Transverse colon (tissue), 4 donors: ENCODE results near the gene TEDC1. TPM values are rescaled to one million over a fixed set of nuclear protein-coding genes. Genes with fewer than 3 reads are reported as not detected.
A peak's percentile ranks its signal among the peaks of the same experiment; 100 is the strongest.

Source experiments
- DNase-seq: peaks from one replicate; pipeline ENCODE4 v3.0.0-alpha.2; 2019
- H3K27ac ChIP-seq, 4 donors: fragments of 200-600 bp; sonication (generic); 2 replicates each; pipeline ENCODE4 v1.5.1; 2016 to 2018; ENCODE audit warnings: inconsistent platforms in 4 of 4
- H3K27me3 ChIP-seq: fragments of 200-600 bp; sonication (generic); 2 replicates; pipeline ENCODE4 v1.5.1; 2017; ENCODE audit warnings: inconsistent platforms
- H3K36me3 ChIP-seq, 4 donors: fragments of 200-600 bp; sonication (generic); 2 replicates each; pipeline ENCODE4 v1.5.1; 2017 to 2019; ENCODE audit warnings: inconsistent platforms in 4 of 4
- H3K4me1 ChIP-seq, 4 donors: fragments of 200-600 bp; sonication (generic); 2 replicates each; pipeline ENCODE4 v1.5.1; 2017 to 2020; ENCODE audit warnings: inconsistent platforms in 4 of 4
- H3K4me3 ChIP-seq, 4 donors: fragments of 200-600 bp; sonication (generic); 1 replicate in 1 of 4; 2 replicates in 3 of 4; pipeline versions ENCODE4 v1.5.1 to v1.6.1; 2017 to 2019; ENCODE audit warnings: inconsistent platforms in 4 of 4
- H3K9me3 ChIP-seq, 2 donors: fragments of 200-600 bp; sonication (generic); 2 replicates each; pipeline ENCODE4 v1.5.1; 2017 to 2019; ENCODE audit warnings: inconsistent platforms in 2 of 2
- CTCF ChIP-seq, 5 experiments: fragments of 200-600 bp in 3 of 5; fragments of 450-650 bp in 2 of 5; sonication (generic) in 3 of 5; IDR thresholded peaks; 1 replicate in 2 of 5; 2 replicates in 3 of 5; pipeline ENCODE4 v1.5.1; 2016 to 2017; ENCODE audit warnings: antibody characterized with exemption in 5 of 5, inconsistent platforms in 3 of 5, mild to moderate bottlenecking in 2 of 5, moderate library complexity in 1 of 5
- EP300 ChIP-seq: sonication (generic); formaldehyde crosslinking; IDR thresholded peaks from one replicate; pipeline ENCODE4 v1.6.1; 2017; ENCODE audit warnings: antibody characterized with exemption, low read depth
- POLR2A ChIP-seq: fragments of 450-650 bp; IDR thresholded peaks from one replicate; pipeline ENCODE4 v1.6.1; 2016; ENCODE audit warnings: antibody characterized with exemption, mild to moderate bottlenecking, moderate library complexity
- POLR2AphosphoS5 ChIP-seq, 3 donors: sonication (generic); formaldehyde crosslinking; IDR thresholded peaks; one replicate each; pipeline ENCODE4 v1.6.1; 2016; ENCODE audit warnings: antibody characterized with exemption in 3 of 3
- WGBS, 2 donors: methylation state at CpG; one replicate each; pipeline ENCODE4 v1.1.5; 2018; ENCODE audit warnings: low coverage in 1 of 2; 5-methylcytosine and 5-hydroxymethylcytosine counted together
- in situ Hi-C, 4 donors: fragments of 200-750 bp; cut with MboI; loops; one replicate each; pipeline versions ENCODE4 v1.15.0 to v1.15.1; 2017; ENCODE audit warnings: low sequenced_read_pairs in 3 of 4, low pct_ligation_motif_present in 1 of 4, low pct_unique_long_range_greater_than_20kb in 1 of 4
- intact Hi-C: fragments of 100-400 bp; cut with DNase I; formaldehyde crosslinking; loops from one replicate; pipeline ENCODE4 v1.15.1; 2023; ENCODE audit warnings: low total_unique reads
- total RNA-seq, 4 donors: library from RNA; depleted of rRNA; stranded (reverse); fragments of >200 nt; gene quantifications; one replicate each; pipeline ENCODE4 v1.1.0, GENCODE V29; 2016

Gene TEDC1
- total RNA-seq, 4 donors from 2014 or later, result 10.8 to 52.9 (median 29.5) TPM

- intact Hi-C loops (no loop called here), in situ Hi-C loops (no loop called here)
- no peak overlapping the region for H3K27ac ChIP-seq
- TF ChIP-seq POLR2AphosphoS5 (IDR thresholded peaks at IDR 0.05) (no peak), CTCF (IDR thresholded peaks at IDR 0.05) (no peak), POLR2A (no peak), EP300 (no peak)
- peaks cover 52% of the 10 kb centered on the region for H3K27me3 ChIP-seq
- H3K4me3 ChIP-seq, result no peak overlapping the region
- peaks cover 13 to 39% (median 34%) of the 10 kb centered on the region in 4 donors for H3K4me1 ChIP-seq
- no peaks in the 10 kb centered on the region for H3K9me3 ChIP-seq
- 65% methylated on average over 19 of the region's 19 CpGs; no CpG with 5 or more reads in 1 of the 2 donors for WGBS, 2 donors
- H3K36me3 ChIP-seq, result no peaks in the 10 kb centered on the region
- no peak for DNase-seq
These were observed 39.4 kb downstream of the TEDC1 start for GRCh38 chr14:105530285-105531087.

GRCh38 chr14:105531088-105531893 is 40.2 kb downstream of the TEDC1 start:
- Histone ChIP-seq H3K27ac (no peak overlapping the region), H3K4me1 (peaks cover 13 to 35% (median 29%) of the 10 kb centered on the region in 4 donors), H3K4me3 (no peak overlapping the region), H3K9me3 (no peaks in the 10 kb centered on the region), H3K27me3 (peaks cover 53% of the 10 kb centered on the region), H3K36me3 (no peaks in the 10 kb centered on the region)
- TF ChIP-seq POLR2AphosphoS5 (IDR thresholded peaks at IDR 0.05) (no peak), EP300 (no peak)
- intact Hi-C loops (no loop called here), in situ Hi-C loops (no loop called here)
- no peak for DNase-seq
- 87 to 91% methylated on average over 3 to 30 of the region's 30 CpGs for WGBS, 2 donors

GRCh38 chr14:105531894-105532623 is 41.0 kb downstream of the TEDC1 start:
- H3K27ac ChIP-seq, result no peak overlapping the region
- H3K9me3 ChIP-seq, result no peaks in the 10 kb centered on the region
- TF ChIP-seq CTCF (IDR thresholded peaks at IDR 0.05) (no peak), POLR2A (no peak), EP300 (no peak), POLR2AphosphoS5 (IDR thresholded peaks at IDR 0.05) (no peak)
- H3K36me3 ChIP-seq, result no peaks in the 10 kb centered on the region
- in situ Hi-C loops, result no loop called here
- peaks cover 9 to 30% (median 24%) of the 10 kb centered on the region in 4 donors for H3K4me1 ChIP-seq
- H3K4me3 ChIP-seq, result no peak overlapping the region
- intact Hi-C loops, result no loop called here
- WGBS, 2 donors, result 85% methylated on average over 19 of the region's 19 CpGs; no CpG with 5 or more reads in 1 of the 2 donors
- peaks cover 54% of the 10 kb centered on the region for H3K27me3 ChIP-seq
- DNase-seq, result no peak

- DNase-seq, result no peak
- H3K27me3 ChIP-seq, result peaks cover 54% of the 10 kb centered on the region
- TF ChIP-seq CTCF (IDR thresholded peaks at IDR 0.05), result peak in 1 of 5 experiments; percentile 9
- no peak for TF ChIP-seq POLR2AphosphoS5 (IDR thresholded peaks at IDR 0.05)
- no peak overlapping the region for H3K4me3 ChIP-seq
- H3K9me3 ChIP-seq, result no peaks in the 10 kb centered on the region
- intact Hi-C loops, result no loop called here
- 66 to 80% methylated on average over 2 to 10 of the region's 10 CpGs for WGBS, 2 donors
- in situ Hi-C loops, result no loop called here
- peaks cover 3 to 23% (median 17%) of the 10 kb centered on the region in 4 donors for H3K4me1 ChIP-seq
- H3K36me3 ChIP-seq, result no peaks in the 10 kb centered on the region
- H3K27ac ChIP-seq, result no peak overlapping the region
These were observed 41.7 kb downstream of the TEDC1 start for GRCh38 chr14:105532735-105533141.
